ENCODE data around the gene DPRX.

DNA sequence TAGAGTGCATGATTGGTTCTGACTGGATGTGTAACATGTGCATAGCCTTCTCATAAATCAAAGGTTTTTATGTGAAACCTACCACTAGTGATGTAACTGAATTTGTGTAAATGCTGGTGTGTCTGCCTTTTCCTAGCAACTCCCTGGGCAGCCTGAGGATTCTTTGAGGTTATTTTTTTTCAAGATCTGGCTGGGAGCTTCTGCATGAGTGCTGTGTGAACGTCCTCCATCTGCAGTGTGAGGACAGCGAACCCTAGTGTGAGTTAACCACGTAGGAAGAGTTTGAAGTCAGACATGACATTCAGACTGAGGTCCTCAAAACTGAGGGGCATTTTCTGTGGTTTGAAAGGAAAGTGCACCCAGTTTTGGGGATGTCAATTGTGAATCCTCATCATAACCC lies 39.9 kb downstream of the DPRX start:
- TF ChIP-seq, protein P1, sequence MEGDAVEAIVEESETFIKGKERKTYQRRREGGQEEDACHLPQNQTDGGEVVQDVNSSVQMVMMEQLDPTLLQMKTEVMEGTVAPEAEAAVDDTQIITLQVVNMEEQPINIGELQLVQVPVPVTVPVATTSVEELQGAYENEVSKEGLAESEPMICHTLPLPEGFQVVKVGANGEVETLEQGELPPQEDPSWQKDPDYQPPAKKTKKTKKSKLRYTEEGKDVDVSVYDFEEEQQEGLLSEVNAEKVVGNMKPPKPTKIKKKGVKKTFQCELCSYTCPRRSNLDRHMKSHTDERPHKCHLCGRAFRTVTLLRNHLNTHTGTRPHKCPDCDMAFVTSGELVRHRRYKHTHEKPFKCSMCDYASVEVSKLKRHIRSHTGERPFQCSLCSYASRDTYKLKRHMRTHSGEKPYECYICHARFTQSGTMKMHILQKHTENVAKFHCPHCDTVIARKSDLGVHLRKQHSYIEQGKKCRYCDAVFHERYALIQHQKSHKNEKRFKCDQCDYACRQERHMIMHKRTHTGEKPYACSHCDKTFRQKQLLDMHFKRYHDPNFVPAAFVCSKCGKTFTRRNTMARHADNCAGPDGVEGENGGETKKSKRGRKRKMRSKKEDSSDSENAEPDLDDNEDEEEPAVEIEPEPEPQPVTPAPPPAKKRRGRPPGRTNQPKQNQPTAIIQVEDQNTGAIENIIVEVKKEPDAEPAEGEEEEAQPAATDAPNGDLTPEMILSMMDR (IDR thresholded peaks at IDR 0.05): no peak
- TF ChIP-seq POLR2A (IDR thresholded peaks at IDR 0.05): no peak
